Neural cell (in vitro differentiated cells): ENCODE results near the gene CYP26A1. TPM values are rescaled to one million over a fixed set of nuclear protein-coding genes. Genes with fewer than 3 reads are reported as not detected.

ENCODE experiments used
- H2AFZ ChIP-seq: fragments of 200-600, 300-800 bp; sonication (generic), shearing (Covaris generic); 2 replicates; pipeline ENCODE4 v1.6.0; 2014; ENCODE audit warnings: low read depth, mild to moderate bottlenecking, antibody characterized with exemption, low read length, moderate library complexity
- H3F3A ChIP-seq: fragments of 200-600 bp; shearing (Covaris generic); 2 replicates; pipeline ENCODE4 v1.6.1; 2016; ENCODE audit warnings: mild to moderate bottlenecking, moderate library complexity, mixed read lengths, antibody characterized with exemption, low read length; ENCODE audit not compliant: insufficient read depth, poor library complexity, severe bottlenecking
- H3K27ac ChIP-seq: fragments of 200-600, 300-800 bp; sonication (generic), shearing (Covaris generic); 2 replicates; pipeline ENCODE4 v1.5.1; 2014; ENCODE audit warnings: mild to moderate bottlenecking, low read length, moderate library complexity
- H3K27me3 ChIP-seq: fragments of 300-800, 200-600 bp; sonication (generic), shearing (Covaris generic); 2 replicates; pipeline ENCODE4 v1.6.0; 2014; ENCODE audit warnings: mild to moderate bottlenecking, low read depth, low read length, moderate library complexity; ENCODE audit not compliant: insufficient read depth
- H3K36me3 ChIP-seq: fragments of 300-800, 200-600 bp; sonication (generic), shearing (Covaris generic); 2 replicates; pipeline ENCODE4 v1.5.1; 2014; ENCODE audit warnings: mild to moderate bottlenecking, antibody characterized with exemption, low read length, moderate library complexity; ENCODE audit not compliant: insufficient read depth
- H3K4me2 ChIP-seq: fragments of 300-800, 200-600 bp; sonication (generic), shearing (Covaris generic); 2 replicates; pipeline ENCODE4 v1.6.0; 2014; ENCODE audit warnings: mild to moderate bottlenecking, low read length
- H3K4me3 ChIP-seq: fragments of 300-800, 200-600 bp; sonication (generic), shearing (Covaris generic); 2 replicates; pipeline ENCODE4 v1.5.1; 2014; ENCODE audit warnings: mild to moderate bottlenecking, low read length, moderate library complexity
- H3K79me2 ChIP-seq: fragments of 200-600 bp; shearing (Covaris generic); replicated peaks from 2 replicates; pipeline ENCODE4 v1.6.0; 2014; ENCODE audit warnings: mild to moderate bottlenecking, low read length, moderate library complexity; ENCODE audit not compliant: insufficient read depth
- H3K9ac ChIP-seq: fragments of 300-800, 200-600 bp; sonication (generic), shearing (Covaris generic); 2 replicates; pipeline ENCODE4 v1.6.1; 2016; ENCODE audit warnings: mild to moderate bottlenecking, low read length, mixed read lengths
- H3K9me2 ChIP-seq: fragments of 200-600 bp; shearing (Covaris generic); 2 replicates; pipeline ENCODE4 v1.6.1; 2016; ENCODE audit warnings: mild to moderate bottlenecking, low read length, mixed read lengths; ENCODE audit not compliant: insufficient read depth
- H3K9me3 ChIP-seq: fragments of 200-600, 300-800 bp; sonication (generic), shearing (Covaris generic); 2 replicates; pipeline ENCODE4 v1.6.1; 2016; ENCODE audit warnings: mild to moderate bottlenecking, mixed run types, low read length, moderate library complexity, mixed read lengths
- H4K20me1 ChIP-seq: fragments of 200-600 bp; shearing (Covaris generic); 2 replicates; pipeline ENCODE4 v1.6.1; 2016; ENCODE audit warnings: mild to moderate bottlenecking, mixed run types; ENCODE audit not compliant: insufficient read depth
- CTCF ChIP-seq: fragments of 450-650 bp; IDR thresholded peaks from 2 replicates; pipeline ENCODE4 v1.5.1; 2014; ENCODE audit warnings: antibody characterized with exemption, mild to moderate bottlenecking, moderate library complexity; ENCODE audit not compliant: poor library complexity, severe bottlenecking
- EP300 ChIP-seq: fragments of 450-650 bp; conservative IDR thresholded peaks from 2 replicates; pipeline ENCODE4 v1.6.1; 2014; ENCODE audit warnings: antibody characterized with exemption, mild to moderate bottlenecking, moderate library complexity; ENCODE audit not compliant: poor library complexity, severe bottlenecking
- EZH2 ChIP-seq: fragments of 200-600, 300-800 bp; shearing (Covaris generic), sonication (generic); IDR thresholded peaks from 2 replicates; pipeline ENCODE4 v1.6.1; 2014; ENCODE audit warnings: antibody characterized with exemption, low read length, borderline replicate concordance, mild to moderate bottlenecking; ENCODE audit not compliant: insufficient read depth, poor library complexity, severe bottlenecking
- MXI1 ChIP-seq: fragments of 450-650 bp; conservative IDR thresholded peaks from 2 replicates; pipeline ENCODE4 v1.6.1; 2014; ENCODE audit warnings: antibody characterized with exemption, mild to moderate bottlenecking; ENCODE audit not compliant: poor library complexity, severe bottlenecking
- POLR2AphosphoS5 ChIP-seq: IDR thresholded peaks from 2 replicates; pipeline ENCODE4 v1.6.1; 2012
- RAD21 ChIP-seq: fragments of 450-650 bp; conservative IDR thresholded peaks from 2 replicates; pipeline ENCODE4 v1.6.1; 2014; ENCODE audit warnings: antibody characterized with exemption, mild to moderate bottlenecking, moderate library complexity
- REST ChIP-seq: IDR thresholded peaks from 2 replicates; pipeline ENCODE4 v1.6.1; 2012; ENCODE audit warnings: borderline replicate concordance
- SMC3 ChIP-seq: fragments of 450-650 bp; conservative IDR thresholded peaks from 2 replicates; pipeline ENCODE4 v1.6.1; 2014; ENCODE audit warnings: antibody characterized with exemption, mild to moderate bottlenecking, moderate library complexity; ENCODE audit not compliant: poor library complexity
- TAF1 ChIP-seq: IDR thresholded peaks from 2 replicates; pipeline ENCODE4 v1.6.1; 2012; ENCODE audit warnings: low read depth
- polyA plus RNA-seq: library from polyadenylated mRNA; depleted of rRNA; stranded (reverse); fragments of >200 nt; gene quantifications from 2 replicates; pipeline ENCODE4 v1.2.3, GENCODE V29; 2014

Gene CYP26A1
- polyA plus RNA-seq, 1 donor from 2014 or later, result 0.77 TPM

- H3K36me3 ChIP-seq, result peaks cover 8% of the 10 kb centered on the region
- H3K9ac ChIP-seq, result no peak overlapping the region
- peaks cover 99% of the 10 kb centered on the region for H3K27me3 ChIP-seq
- no peak overlapping the region for H3K27ac ChIP-seq
- no peak overlapping the region for H3K4me2 ChIP-seq
- TF ChIP-seq REST, result no peak
- no peak for TF ChIP-seq MXI1
- TF ChIP-seq TAF1, result no peak
- no peak for TF ChIP-seq EZH2
- no peak for TF ChIP-seq RAD21
- TF ChIP-seq POLR2AphosphoS5, result no peak
- no peak for TF ChIP-seq SMC3
- no peak for TF ChIP-seq EP300
- TF ChIP-seq CTCF, result no peak
- no peaks in the 10 kb centered on the region for H4K20me1 ChIP-seq
- no peak overlapping the region for H2AFZ ChIP-seq
- H3K9me2 ChIP-seq, result no peaks in the 10 kb centered on the region
- no peaks in the 10 kb centered on the region for H3F3A ChIP-seq
- no peak overlapping the region for H3K4me3 ChIP-seq
- H3K9me3 ChIP-seq, result peaks cover 18% of the 10 kb centered on the region
- no peaks in the 10 kb centered on the region for H3K79me2 ChIP-seq
Observed at GRCh38 chr10:93064874-93065660, 8.6 kb upstream of the CYP26A1 start.

- TF ChIP-seq EP300, result no peak
- no peak for TF ChIP-seq SMC3
- TF ChIP-seq TAF1, result no peak
- TF ChIP-seq CTCF, result no peak
- no peak for TF ChIP-seq MXI1
- TF ChIP-seq POLR2AphosphoS5, result no peak
- no peak for TF ChIP-seq EZH2
- no peak for TF ChIP-seq RAD21
- TF ChIP-seq REST, result no peak
- no peaks in the 10 kb centered on the region for H4K20me1 ChIP-seq
- no peak overlapping the region for H2AFZ ChIP-seq
- peaks cover 6% of the 10 kb centered on the region for H3K36me3 ChIP-seq
- H3K9ac ChIP-seq, result no peak overlapping the region
- peaks cover 99% of the 10 kb centered on the region for H3K27me3 ChIP-seq
- H3K27ac ChIP-seq, result no peak overlapping the region
- no peaks in the 10 kb centered on the region for H3K9me2 ChIP-seq
- H3K79me2 ChIP-seq, result no peaks in the 10 kb centered on the region
- no peak overlapping the region for H3K4me3 ChIP-seq
- no peaks in the 10 kb centered on the region for H3F3A ChIP-seq
- H3K4me2 ChIP-seq, result no peak overlapping the region
- H3K9me3 ChIP-seq, result peaks cover 14% of the 10 kb centered on the region
Observed at GRCh38 chr10:93065675-93066543, 7.8 kb upstream of the CYP26A1 start.
